ENCODE data around the gene CRYGC.
"Not testable (repeated sequence)": the region's sequence is repeated elsewhere in the genome, so short reads cannot be mapped to it uniquely, and the experiment has no call there.

The CRYGC gene

DNA sequence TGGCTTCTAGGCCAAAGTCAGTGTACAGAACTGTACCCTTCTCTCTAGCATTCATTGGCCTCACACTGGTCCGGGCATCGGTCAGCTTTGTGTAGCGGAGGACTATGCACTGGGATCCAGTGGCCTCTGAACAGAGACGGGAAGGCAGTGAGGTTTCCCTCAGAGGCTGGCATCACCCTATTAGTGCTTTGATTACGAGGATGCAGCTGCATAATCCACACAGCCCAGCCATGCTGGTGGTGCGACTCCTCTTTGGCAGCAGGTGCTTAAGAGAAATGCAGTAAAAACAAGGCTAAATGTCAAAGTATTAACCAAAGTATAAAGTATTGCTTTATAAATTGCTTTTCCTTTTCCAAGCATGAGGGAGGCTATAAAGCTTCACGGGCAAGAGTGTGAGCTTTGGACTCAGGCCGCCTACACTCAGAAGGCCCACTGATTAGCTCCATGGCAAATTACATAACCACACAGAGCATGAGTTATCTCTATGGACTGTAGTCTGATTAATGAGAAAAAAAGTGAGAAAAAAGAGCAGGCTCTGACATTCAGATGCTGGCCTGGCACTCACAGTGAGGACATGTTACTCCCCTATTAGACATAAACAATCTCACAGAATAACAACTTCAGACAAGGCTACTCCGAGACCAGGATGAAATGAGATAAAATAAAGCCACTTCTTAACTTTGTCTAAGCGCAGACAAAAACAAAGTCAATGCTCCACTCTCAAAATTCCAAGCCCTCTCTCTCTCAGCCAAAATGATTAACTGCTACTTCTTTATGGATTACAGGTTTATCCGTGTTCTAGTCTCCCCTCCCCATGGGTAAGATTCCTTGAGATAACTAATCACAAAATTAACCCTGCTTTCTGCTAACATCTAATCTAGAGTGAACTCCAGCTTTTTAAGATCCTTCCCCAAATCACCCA, 6.4 kb upstream of the CRYGC start:
- no peak for DNase-seq

DNA sequence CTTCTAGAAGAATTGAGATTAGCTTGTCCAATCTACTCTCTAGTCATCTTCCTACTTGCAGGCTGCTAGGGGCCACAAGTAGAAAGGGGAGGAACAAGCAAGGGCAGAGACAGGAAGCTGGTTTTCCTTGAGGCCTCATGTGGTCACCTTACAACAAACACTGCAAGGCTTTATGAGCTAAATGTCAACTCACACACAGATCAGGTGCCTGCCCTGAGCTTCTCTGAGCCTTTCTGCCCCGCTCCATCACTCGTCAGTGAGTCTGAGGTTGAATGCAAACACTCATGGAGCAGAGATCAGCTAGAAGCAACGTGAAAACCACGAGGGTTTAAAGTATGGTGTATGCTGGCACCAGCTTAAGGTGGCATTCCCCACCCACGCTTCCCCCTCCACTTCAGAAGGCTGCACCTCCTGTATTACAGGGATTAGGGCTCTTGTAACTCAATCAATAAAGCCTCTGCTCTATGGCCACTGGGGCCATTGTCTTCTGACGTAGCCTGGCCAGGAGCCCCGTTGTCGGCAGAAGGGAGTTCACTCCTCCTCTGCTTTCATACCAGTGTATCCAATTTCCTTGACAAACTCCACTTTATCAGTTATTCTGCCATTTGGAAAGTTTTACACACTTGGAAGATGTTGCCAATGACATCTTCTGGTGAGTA, 5.4 kb upstream of the CRYGC start:
- DNase-seq: no peak

DNA sequence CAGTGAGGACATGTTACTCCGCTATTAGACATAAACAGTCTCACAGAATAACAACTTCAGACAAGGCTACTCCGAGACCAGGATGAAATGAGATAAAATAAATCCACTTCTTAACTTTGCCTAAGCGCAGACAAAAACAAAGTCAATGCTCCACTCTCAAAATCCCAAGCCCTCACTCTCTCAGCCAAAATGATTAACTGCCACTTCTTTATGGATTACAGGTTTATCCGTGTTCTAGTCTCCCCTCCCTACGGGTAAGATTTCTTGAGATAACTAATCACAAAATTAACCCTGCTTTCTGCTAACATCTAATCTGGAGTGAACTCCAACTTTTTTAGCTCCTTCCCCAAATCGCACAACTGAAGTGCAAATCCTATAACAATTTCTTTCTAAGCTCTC, 1.1 kb upstream of the CRYGC start:
- DNase-seq: no peak

DNA sequence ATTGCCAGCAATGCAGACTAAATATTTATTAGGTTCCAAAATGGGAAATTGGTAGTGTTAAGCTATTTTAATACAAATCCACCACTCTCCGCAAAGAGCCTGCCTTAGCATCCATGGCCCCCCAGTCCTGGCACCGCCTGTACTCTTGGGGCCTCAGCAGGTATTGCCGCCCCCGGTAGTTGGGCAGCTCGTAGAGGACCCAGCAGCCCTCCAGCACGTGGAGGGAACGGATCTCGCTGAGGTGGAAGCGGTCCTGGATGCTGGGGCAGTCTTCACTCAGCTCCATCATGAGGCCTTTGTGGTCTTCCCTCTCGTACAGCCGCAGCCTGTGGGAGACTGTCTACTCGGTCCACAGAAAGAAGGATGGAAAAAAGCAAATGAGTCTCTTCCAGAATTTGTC, 1.5 kb downstream of the CRYGC start:
- no peak for DNase-seq

DNA sequence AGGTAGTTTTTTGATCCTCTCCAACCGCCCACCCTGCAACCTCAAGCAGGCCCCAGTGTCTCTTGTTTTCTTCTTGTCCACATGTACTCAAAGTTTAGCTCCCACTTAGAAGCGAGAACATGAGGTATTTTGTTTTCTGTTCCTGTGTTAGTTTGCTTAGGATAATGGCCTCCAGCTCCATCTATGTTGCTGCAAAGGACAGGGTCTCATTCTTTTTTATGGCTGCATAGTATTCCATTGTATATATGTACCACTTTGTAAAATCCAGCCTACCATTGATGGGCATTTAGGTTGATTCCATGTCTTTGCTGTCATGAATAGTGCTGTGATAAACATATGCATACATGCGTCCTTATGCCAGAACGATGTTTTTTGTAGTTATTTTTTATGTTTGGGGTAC, 2.5 kb downstream of the CRYGC start:
- no peak for DNase-seq

DNA sequence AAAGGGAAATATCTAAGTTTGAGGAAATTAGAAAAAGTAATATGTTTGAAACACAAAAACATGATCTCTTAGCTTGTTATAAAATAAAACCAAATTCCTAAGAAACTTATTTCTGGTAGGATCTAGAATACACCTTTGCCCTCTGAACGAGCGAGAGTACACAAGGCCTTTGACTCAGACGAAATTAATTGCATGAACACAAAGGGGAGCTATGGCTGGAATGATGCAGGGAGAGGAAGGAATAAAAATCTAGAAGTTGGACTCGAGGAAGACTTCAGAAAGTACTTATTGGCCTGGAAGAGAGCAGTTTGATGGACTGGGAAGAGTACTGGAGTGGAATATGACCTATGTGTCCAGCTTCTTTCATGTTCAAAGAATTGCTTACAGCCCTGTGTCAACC, 4.4 kb downstream of the CRYGC start:
- no peak for DNase-seq

DNA sequence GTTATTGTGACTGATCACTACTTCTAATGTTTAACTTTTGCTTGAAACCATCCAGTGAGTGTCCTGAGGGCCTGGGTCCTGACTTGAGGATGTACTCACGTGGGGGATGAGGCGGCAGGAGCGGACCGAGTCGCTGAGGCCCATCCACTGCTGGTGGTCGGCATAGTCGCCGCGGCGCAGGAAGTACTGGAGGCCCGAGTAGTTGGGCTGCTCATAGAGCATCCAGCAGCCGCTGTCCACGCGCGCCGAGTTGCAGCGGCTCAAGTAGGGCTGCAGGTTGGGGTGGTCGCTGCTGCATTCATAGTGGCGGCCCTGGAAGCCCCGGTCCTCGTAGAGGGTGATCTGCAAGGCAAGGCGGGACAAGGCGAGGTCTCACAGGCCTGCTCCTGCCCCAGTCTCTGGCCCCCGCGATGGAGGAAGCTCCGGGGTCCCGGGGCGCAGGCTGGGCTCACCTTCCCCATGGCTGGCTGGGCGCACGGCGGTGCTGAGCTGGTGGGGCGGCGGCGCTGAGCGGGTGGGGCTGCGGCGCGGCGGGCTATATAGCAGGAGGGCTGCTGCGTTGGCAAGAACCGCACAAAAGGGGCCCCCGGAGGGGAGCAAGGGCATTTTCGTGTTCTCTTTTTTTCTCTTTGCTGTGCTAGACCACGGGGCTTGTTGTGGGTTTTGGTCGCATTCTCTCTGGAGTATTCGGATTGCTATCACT, 5.5 kb downstream of the CRYGC start, which contains the start of gene CRYGD:
CRYGD (minus strand) TSS at position 512 of the 703 bp plus-strand sequence; CDS start at position 461, 51 bp downstream.
- not testable (repeated sequence) for DNase-seq

DNA sequence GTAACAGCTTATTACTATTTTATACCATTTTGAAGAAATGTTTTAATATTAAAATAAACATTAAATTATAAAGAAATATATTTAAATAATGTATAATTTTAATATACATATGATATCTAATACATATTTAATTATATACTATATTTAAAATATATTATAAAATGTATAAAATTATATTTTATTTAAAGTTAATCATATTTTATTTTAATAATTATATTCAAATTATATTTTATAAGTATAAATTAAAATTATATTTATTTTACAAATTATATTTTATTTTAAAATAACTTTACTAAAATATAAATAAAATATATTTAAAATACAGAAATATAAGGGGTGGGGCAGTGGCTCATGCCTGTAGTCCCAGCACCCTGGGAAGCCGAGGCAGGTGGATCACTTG, 7.4 kb downstream of the CRYGC start:
- no peak for DNase-seq

DNA sequence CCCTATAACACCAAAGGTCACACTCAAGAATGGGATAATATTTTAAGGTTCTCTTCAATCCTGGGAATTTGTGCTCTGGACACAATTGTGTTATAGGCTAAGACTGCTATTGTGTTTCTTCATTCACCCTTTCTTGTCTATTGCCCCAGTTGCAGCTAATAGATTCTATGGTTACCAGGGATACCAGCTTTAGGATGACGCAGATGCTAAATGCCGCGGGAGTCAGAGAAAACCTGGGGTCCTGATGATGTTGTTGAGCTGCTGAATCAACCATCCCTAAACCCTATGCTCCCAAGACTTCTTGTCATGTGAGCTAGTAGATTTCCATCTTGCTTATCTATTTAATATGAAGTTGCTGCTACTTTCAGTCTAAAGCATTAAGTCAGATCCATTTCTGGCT, 10.7 kb downstream of the CRYGC start:
- no peak for DNase-seq

DNA sequence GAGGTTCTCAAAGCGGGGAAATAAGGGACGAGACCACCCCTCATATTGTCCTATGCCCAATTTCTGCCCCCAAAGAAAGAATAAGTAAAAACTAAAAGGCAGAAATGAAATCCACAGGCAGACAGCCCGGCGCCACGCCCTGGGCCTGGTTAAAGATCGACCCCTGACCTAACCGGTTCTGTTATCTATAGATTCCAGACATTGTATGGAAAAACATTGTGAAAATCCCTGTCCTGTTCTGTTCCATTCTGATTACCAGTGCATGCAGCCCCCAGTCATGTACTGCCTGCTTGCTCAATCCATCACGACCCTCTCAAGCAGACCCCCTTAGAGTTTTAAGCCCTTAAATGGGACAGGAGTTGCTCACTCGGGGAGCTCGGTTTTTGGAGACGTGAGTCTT, 12.2 kb downstream of the CRYGC start:
- not testable (repeated sequence) for DNase-seq

DNA sequence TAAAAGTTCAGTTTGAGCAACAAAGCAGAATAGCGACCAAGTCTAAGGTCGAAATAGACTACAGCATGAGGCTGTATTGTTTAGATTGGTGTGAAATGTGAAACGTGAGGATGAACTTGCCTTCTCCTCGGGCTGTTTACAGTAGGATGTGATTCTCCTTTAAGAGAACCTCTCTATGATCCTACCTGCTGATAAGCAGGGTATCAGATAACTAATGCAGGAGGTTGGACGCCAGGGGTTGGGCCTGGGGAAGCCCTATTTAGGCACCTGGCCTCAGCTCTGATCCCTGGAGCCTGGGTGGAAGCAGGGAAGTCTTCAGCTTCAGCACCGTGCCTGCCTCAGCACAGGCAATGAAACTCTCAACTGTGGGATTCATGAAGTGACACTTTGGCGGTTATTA, 16.7 kb downstream of the CRYGC start:
- no peak for DNase-seq

DNA sequence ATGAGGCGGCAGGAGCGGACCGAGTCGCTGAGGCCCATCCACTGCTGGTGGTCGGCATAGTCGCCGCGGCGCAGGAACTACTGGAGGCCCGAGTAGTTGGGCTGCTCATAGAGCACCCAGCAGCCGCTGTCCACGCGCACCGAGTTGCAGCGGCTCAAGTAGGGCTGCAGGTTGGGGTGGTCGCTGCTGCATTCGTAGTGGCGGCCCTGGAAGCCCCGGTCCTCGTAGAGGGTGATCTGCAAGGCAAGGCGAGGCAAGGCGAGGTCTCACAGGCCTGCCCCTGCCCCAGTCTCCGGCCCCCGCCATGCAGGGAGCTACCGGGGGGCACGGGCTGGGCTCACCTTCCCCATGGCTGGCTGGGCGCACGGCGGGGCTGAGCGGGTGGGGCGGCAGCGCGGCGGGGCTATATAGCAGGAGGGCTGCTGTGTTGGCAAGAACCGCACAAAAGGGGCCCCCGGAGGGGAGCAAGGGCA, 17.3 kb downstream of the CRYGC start:
- not testable (repeated sequence) for DNase-seq

DNA sequence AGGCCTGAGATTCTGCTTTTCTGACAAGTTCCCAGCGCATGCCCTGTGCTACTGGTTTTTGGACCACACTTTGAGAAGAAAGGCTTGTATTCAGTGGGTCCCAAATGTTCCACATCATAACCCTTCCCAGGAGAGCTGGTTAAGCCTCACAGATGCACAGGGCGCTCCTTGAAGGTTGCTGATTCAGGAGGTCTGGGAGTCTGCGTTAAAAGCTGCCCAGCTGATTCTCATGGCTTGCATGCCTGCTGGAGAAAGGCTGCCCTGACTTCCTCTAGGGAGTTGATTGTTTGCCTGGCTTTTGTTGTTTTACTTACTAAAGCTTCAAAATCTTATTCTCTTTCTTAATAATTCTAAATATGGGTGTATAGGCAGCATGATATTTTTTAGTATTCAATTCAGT, 26.0 kb downstream of the CRYGC start:
- no peak for DNase-seq

DNA sequence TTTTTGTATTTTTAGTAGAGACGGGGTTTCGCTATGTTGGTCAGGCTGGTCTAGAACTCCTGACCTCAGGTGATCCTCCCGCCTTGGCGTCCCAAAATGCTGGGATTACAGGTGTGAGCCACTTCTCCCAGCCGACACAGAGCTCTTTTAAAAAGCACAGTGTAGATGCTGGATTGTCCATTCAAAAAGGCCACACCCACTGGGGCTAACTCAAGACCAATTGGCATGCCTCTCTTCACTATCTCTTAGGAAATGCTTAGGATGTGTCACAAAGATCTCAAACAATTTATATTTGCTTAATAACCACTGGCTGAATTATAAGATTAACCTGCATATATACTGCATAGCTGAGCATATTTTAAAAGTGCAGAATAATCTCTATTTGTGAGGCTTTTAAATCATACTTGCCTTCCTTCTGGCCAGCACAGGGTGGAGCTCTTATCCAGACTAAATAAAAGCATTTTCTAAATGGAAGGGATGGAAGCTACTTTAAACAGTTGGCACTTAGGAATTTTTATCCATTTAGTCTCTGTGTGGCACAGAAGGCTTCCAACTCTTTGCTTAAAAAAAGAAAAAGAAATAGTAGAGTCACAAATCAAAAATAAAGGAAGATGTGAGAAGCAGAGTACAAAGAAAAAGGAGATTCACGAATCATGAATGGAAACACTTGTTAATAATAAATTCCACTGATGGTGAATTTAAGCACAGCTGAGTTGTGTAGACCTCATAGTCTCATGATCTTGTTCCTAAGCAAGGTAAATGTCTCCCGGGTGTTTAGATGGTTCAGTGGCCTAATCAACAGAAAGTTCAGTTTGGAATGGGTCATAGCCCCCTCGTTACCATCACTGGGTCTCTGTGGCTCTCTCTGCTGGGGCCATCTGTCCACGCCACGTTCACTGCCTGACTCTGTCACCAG, 27.7 kb downstream of the CRYGC start:
- DNase-seq: no peak

DNA sequence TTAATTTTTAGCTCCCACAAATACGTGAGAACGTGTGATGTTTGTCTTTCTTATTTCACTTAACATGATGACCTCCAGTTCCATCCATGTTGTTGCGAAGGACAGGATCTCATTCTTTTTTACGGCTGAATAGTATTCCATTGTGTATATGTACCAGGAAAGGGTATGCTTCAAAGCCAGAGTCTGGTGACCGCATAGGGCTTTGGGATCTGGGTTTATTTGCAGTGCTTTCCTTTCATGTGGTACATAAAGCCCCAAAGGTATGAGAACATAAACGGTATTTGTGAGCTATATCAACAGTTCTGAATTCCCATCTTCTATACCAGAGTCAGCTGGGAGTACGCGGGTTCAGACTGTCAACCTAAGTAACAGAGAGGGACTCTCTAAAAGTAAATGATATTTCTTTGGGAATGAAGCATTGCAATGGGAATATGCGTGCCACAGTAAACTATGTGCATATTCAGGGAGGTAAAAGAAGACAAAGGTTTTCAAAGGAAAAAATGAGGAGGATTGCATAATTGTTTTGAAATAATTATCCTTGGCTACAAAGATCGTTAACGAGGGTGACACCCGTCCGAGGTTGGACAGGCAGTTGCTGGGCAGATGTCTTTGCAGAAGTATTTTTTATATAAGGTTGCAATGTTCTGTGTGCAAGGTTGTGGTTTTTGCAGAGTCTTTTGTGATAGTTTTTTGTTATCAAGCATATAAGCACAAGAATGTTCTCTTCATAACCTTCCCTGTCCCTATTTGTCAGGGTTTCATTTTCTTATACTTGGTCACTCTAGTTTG, 29.8 kb downstream of the CRYGC start:
- no peak for DNase-seq

DNA sequence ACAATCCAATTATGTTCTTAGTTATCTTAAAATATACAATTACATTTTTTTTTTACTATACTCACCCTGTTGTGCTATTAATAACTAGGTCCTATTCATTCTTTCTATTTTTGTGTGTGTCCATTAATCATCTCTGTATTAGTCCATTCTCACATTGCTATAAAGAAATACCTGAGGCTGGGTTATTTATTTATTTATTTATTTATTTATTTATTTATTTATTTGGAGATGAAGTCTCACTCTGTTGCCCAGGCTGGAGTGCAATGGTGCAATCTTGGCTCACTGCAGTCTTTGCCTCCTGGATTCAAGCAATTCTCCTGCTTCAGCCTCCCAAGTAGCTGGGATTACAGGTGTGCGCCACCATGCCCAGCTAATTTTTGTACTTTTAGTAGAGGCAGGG, 30.9 kb downstream of the CRYGC start:
- DNase-seq: not testable (repeated sequence)

DNA sequence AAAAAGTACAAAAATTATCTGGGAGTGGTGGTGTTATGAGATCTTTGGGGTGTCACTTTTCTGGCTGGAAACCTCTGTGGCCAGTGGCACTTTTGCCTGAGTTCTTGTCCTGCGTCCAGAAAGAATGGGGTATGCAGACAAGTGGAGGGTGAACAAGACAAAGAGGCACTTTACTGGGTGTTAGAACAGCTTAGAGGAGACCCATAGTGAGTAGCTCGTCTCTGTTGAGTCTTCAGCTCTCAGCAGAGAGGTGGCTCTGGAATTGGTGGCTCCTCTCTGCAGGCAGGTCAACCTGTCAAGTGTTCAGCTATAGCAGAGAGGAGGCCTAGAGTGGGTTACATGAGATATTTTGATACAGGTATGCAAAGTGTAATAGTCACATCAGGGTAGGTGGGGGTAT, 31.4 kb downstream of the CRYGC start:
- DNase-seq: no peak

DNA sequence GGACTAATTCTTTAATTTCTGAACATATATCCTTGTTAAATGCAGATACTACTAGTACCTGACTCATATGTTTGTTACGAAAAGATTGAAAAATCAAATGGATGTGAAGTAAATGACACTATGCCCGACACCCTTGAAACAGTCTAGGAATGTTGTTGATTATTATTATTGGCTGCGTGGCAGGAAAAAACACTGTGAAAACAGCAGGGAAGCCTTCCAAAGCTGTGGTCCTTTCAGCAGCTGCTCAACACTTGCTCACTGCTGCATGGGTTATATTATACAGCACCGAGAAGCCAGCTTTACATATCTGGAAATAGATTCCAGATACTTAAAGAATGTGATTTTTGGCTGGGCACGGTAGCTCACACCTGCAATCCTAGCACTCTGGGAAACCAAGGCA, 31.8 kb downstream of the CRYGC start:
- DNase-seq: no peak

DNA sequence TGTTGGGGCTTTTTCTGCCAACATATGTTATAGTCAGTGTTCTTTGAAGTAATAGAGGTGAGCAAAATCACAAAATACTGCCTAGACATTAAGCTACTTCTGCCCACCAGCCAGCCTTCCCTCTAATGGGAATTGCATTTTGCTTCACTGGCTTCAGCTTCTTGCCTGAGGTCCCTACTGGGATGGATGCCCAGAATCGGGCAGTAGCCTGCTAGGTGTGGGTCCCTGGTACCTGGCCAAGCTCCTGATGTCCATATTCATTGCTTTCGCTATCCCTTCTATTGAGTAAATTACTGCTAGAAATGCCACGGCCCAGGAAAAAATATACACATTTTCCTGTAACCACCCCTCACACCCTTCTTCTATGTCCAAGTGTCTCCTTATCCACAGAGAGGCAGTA, 32.3 kb downstream of the CRYGC start:
- DNase-seq: no peak

DNA sequence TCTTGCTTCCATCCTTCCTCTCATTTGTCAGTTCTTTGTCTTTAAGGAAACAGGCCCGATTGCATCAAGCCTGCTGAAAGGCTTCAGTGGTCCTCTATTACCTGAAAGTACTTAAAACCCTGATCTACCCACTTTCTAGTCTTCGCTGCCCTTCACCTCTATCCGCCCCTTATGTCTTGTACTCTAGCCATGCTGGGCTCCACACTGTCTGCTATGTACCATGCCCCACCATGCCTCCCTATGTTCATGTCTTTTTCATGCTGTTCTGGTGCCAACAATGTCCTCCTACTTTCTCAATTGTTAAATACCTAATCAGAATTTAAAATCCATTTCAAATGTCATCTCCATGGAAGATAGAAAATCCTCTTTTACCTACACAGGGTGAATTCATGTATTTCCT, 33.5 kb downstream of the CRYGC start:
- no peak for DNase-seq

DNA sequence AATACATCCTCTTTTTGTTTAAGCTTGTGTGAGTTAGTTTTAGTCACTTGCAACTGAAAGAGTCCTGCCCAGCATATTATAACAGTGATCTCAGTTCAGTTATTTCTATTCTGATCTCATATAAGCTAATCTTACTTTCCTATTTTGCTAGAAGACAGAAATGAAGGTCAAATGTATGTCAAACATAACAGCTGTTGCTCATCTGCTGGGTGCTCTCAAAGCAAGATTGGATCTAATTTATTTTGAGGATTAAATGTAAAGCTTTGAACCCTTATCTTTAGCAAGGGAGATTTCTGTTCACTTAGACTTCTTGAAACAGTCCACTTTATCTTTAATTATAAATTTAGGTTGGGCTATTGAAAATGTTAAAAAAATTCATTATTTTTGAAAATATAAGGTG, 36.5 kb downstream of the CRYGC start:
- DNase-seq: no peak
